K562 treated with DMSO at 1 percent for 48 hours (cell line): ENCODE measurements around the gene VAMP7. TPM values are rescaled to one million over a fixed set of nuclear protein-coding genes. Genes with fewer than 3 reads are reported as not detected.

Experiments
- total RNA-seq: library from RNA; unstranded; fragments of 300-600 nt; gene quantifications from 2 replicates; pipeline ENCODE4 v1.2.3, GENCODE V29; 2022; ENCODE audit warnings: low replicate concordance; ENCODE audit errors: extremely low read depth

The VAMP7 gene
- total RNA-seq, result not detected in 2 replicates

GRCh38 chrX:155881158-155881993 lies at the start of gene VAMP7:
TSS of gene VAMP7 (plus strand) at chrX:155881345. CDS start at chrX:155889467, 8,122 bp downstream.

Other genes with a start within 250 kb of the VAMP7 start
- not detected in 2 replicates for gene IL9R, start 116.4 kb downstream of the VAMP7 start, total RNA-seq